ENCODE measurements around the gene CDKN2C. TPM values are rescaled to one million over a fixed set of nuclear protein-coding genes. Genes with fewer than 3 reads are reported as not detected.
"Not testable (repeated sequence)": the region's sequence is repeated elsewhere in the genome, so short reads cannot be mapped to it uniquely, and the experiment has no call there.

CDKN2C gene
- total and polyA plus RNA-seq, 2 donors from 2014 or later, result 12.5 to 16.6 TPM

DNA sequence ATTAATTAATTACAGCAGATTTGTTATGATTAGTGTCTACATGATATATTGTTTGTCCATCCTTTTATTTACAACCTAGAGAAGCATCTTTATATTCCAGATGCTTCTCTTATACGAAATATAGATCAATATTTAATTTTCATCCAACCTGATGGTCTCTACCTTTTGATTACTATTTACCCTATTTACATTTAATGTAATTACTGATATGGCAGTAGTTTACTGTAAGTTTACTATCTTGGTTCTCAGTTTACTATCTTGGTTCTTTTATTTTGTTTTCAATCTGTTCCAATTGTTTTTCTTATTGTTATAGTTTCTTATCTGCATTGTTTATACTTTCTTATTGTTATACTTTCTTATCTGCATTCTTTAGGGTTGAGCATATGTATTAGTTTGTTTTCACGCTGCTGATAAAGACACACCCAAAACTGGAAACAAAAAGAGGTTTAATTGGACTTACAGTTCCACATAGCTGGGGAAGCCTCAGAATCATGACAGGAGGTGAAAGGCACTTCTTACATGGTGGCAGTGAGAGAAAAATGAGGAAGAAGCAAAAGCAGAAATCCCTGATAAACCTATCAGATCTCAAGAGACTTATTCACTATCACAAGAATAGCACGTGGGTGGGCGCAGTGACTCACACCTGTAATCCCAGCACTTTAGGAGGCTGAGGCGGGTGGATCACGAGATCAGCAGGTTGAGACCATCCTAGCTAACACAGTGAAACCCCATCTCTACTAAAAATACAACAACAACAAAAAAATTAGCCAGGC lies 38.9 kb upstream of the CDKN2C start:
- Histone ChIP-seq H3K36me3 (ENCODE audit: control insufficient read depth in 2 of 3, insufficient read depth in 3 of 3, low read length in 3 of 3) (no peaks in the 10 kb centered on the region), H3K9me3 (ENCODE audit: control insufficient read depth in 2 of 3, insufficient read depth in 1 of 3, low read length in 3 of 3) (no peaks in the 10 kb centered on the region), H3K4me3 (ENCODE audit: low read length in 3 of 3) (no peak overlapping the region), H3K27ac (ENCODE audit: low read depth in 2 of 2, low read length in 2 of 2) (no peak overlapping the region), H3K4me1 (ENCODE audit: control insufficient read depth in 2 of 3, insufficient read depth in 2 of 3, low read depth in 1 of 3, low read length in 3 of 3) (peaks cover 0 to 4% (median 0%) of the 10 kb centered on the region in 3 donors), H3K9ac (ENCODE audit: low read length in 3 of 3) (no peak overlapping the region), H3K27me3 (ENCODE audit: control insufficient read depth, insufficient read depth, low read length) (no peaks in the 10 kb centered on the region)
- FAIRE-seq (no peak), DNase-seq (no peak)
- TF ChIP-seq, protein P1, sequence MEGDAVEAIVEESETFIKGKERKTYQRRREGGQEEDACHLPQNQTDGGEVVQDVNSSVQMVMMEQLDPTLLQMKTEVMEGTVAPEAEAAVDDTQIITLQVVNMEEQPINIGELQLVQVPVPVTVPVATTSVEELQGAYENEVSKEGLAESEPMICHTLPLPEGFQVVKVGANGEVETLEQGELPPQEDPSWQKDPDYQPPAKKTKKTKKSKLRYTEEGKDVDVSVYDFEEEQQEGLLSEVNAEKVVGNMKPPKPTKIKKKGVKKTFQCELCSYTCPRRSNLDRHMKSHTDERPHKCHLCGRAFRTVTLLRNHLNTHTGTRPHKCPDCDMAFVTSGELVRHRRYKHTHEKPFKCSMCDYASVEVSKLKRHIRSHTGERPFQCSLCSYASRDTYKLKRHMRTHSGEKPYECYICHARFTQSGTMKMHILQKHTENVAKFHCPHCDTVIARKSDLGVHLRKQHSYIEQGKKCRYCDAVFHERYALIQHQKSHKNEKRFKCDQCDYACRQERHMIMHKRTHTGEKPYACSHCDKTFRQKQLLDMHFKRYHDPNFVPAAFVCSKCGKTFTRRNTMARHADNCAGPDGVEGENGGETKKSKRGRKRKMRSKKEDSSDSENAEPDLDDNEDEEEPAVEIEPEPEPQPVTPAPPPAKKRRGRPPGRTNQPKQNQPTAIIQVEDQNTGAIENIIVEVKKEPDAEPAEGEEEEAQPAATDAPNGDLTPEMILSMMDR (IDR thresholded peaks at IDR 0.05; ENCODE audit: borderline replicate concordance, extremely low read depth, insufficient read depth), result no peak
- intact Hi-C loops (cut with DNase I), result no loop called here

DNA sequence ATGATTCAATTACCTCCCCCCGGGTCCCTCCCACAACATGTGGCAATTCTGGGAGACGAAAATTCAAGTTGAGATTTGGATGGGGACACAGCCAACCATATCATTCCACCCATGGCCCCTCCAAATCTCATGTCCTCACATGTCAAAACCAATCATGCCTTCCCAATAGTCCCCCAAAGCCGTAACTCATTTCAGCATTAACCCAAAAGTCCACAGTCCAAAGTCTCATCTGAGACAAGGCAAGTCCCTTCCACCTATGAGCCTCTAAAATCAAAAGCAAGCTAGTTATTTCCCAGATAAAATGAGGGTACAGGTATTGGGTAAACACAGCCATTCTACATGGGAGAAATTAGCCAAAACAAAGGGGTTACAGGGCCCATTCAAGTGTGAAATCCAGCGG lies 38.0 kb upstream of the CDKN2C start:
- H3K9ac ChIP-seq (ENCODE audit: low read length in 3 of 3); H3K27me3 ChIP-seq (ENCODE audit: control insufficient read depth, insufficient read depth, low read length); H3K36me3 ChIP-seq (ENCODE audit: control insufficient read depth in 2 of 3, insufficient read depth in 3 of 3, low read length in 3 of 3); intact Hi-C loops (cut with DNase I); FAIRE-seq; H3K4me1 ChIP-seq (ENCODE audit: control insufficient read depth in 2 of 3, insufficient read depth in 2 of 3, low read depth in 1 of 3, low read length in 3 of 3); H3K27ac ChIP-seq (ENCODE audit: low read depth in 2 of 2, low read length in 2 of 2); DNase-seq; H3K4me3 ChIP-seq (ENCODE audit: low read length in 3 of 3); H3K9me3 ChIP-seq (ENCODE audit: control insufficient read depth in 2 of 3, insufficient read depth in 1 of 3, low read length in 3 of 3): not testable (repeated sequence)

DNA sequence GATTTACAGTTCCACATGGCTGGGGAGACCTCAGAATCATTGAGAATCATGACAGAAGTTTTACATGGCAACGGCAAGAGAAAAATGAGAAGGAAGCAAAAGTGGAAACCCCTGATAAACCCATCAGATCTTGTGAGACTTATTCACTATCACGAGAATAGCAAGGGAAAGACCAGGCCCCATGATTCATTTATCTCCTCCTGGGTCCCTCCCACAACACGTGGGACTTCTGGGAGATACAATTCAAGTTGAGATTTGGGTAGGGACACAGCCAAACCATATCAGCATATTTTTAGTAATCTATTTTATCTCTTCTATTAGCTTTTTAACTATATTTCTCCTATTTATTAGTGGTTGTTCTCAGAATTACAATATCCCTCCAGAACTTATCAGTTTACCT lies 36.3 kb upstream of the CDKN2C start:
- DNase-seq; H3K4me3 ChIP-seq (ENCODE audit: low read length in 3 of 3); H3K4me1 ChIP-seq (ENCODE audit: control insufficient read depth in 2 of 3, insufficient read depth in 2 of 3, low read depth in 1 of 3, low read length in 3 of 3); H3K27ac ChIP-seq (ENCODE audit: low read depth in 2 of 2, low read length in 2 of 2); H3K9me3 ChIP-seq (ENCODE audit: control insufficient read depth in 2 of 3, insufficient read depth in 1 of 3, low read length in 3 of 3); H3K9ac ChIP-seq (ENCODE audit: low read length in 3 of 3); H3K36me3 ChIP-seq (ENCODE audit: control insufficient read depth in 2 of 3, insufficient read depth in 3 of 3, low read length in 3 of 3); FAIRE-seq; H3K27me3 ChIP-seq (ENCODE audit: control insufficient read depth, insufficient read depth, low read length); intact Hi-C loops (cut with DNase I): not testable (repeated sequence)

DNA sequence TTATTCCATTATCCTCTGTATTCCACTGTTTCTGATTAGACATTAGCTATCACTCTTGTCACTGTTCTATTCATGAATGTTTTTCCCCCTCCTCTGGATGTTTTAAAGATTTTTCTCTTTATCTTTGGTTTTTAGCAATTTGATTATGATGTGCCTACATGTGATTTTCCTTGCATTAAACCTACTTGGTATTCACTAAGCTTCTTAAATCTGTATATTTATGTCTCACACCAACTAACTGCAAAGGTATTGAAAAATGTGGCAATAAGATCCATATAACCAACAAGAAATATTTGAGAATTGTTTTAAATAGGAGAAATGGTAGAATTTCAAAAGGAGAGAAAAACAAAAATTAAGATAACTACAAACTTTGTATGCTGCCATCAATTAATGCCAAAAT lies 35.2 kb upstream of the CDKN2C start:
- FAIRE-seq, result no peak
- H3K9ac ChIP-seq (ENCODE audit: low read length in 3 of 3), result no peak overlapping the region
- H3K9me3 ChIP-seq (ENCODE audit: control insufficient read depth in 2 of 3, insufficient read depth in 1 of 3, low read length in 3 of 3), result no peaks in the 10 kb centered on the region
- TF ChIP-seq, protein P1 (IDR thresholded peaks at IDR 0.05; ENCODE audit: borderline replicate concordance, extremely low read depth, insufficient read depth), result no peak
- peaks cover 0 to 4% (median 0%) of the 10 kb centered on the region in 3 donors for H3K4me1 ChIP-seq (ENCODE audit: control insufficient read depth in 2 of 3, insufficient read depth in 2 of 3, low read depth in 1 of 3, low read length in 3 of 3)
- H3K27ac ChIP-seq (ENCODE audit: low read depth in 2 of 2, low read length in 2 of 2), result no peak overlapping the region
- H3K4me3 ChIP-seq (ENCODE audit: low read length in 3 of 3), result no peak overlapping the region
- DNase-seq, result no peak
- H3K27me3 ChIP-seq (ENCODE audit: control insufficient read depth, insufficient read depth, low read length), result no peaks in the 10 kb centered on the region
- intact Hi-C loops (cut with DNase I), result no loop called here
- no peaks in the 10 kb centered on the region for H3K36me3 ChIP-seq (ENCODE audit: control insufficient read depth in 2 of 3, insufficient read depth in 3 of 3, low read length in 3 of 3)

DNA sequence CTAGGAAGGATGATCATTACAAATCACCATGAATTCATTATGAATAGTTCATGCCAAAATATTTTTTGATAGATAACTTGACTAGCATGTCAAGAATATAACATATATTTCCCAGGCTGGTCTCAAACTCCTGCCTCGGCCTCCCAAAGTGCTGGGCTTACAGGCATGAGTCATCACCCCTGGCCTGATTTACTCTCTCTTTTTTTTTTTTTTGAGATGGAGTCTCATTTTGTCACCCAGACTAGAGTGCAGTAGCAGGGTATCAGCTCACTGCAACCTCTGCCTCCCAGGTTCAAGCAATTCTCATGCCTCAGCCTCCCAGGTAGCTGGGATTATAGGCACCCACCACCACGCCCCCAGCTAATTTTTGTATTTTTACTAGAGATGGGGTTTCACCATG lies 34.8 kb upstream of the CDKN2C start:
- H3K27ac ChIP-seq (ENCODE audit: low read depth in 2 of 2, low read length in 2 of 2); H3K36me3 ChIP-seq (ENCODE audit: control insufficient read depth in 2 of 3, insufficient read depth in 3 of 3, low read length in 3 of 3); H3K9ac ChIP-seq (ENCODE audit: low read length in 3 of 3); H3K4me1 ChIP-seq (ENCODE audit: control insufficient read depth in 2 of 3, insufficient read depth in 2 of 3, low read depth in 1 of 3, low read length in 3 of 3); DNase-seq; H3K27me3 ChIP-seq (ENCODE audit: control insufficient read depth, insufficient read depth, low read length); H3K9me3 ChIP-seq (ENCODE audit: control insufficient read depth in 2 of 3, insufficient read depth in 1 of 3, low read length in 3 of 3); intact Hi-C loops (cut with DNase I); H3K4me3 ChIP-seq (ENCODE audit: low read length in 3 of 3); FAIRE-seq: not testable (repeated sequence)
